Neural cell (in vitro differentiated cells): ENCODE data around the gene HACL1. TPM values are rescaled to one million over a fixed set of nuclear protein-coding genes. Genes with fewer than 3 reads are reported as not detected.

Experiments
- H2AFZ ChIP-seq: fragments of 200-600, 300-800 bp; sonication (generic), shearing (Covaris generic); 2 replicates; pipeline ENCODE4 v1.6.0; 2014; ENCODE audit warnings: low read depth, mild to moderate bottlenecking, antibody characterized with exemption, low read length, moderate library complexity
- H3F3A ChIP-seq: fragments of 200-600 bp; shearing (Covaris generic); 2 replicates; pipeline ENCODE4 v1.6.1; 2016; ENCODE audit warnings: mild to moderate bottlenecking, moderate library complexity, mixed read lengths, antibody characterized with exemption, low read length; ENCODE audit not compliant: insufficient read depth, poor library complexity, severe bottlenecking
- H3K27ac ChIP-seq: fragments of 200-600, 300-800 bp; sonication (generic), shearing (Covaris generic); 2 replicates; pipeline ENCODE4 v1.5.1; 2014; ENCODE audit warnings: mild to moderate bottlenecking, low read length, moderate library complexity
- H3K27me3 ChIP-seq: fragments of 300-800, 200-600 bp; sonication (generic), shearing (Covaris generic); 2 replicates; pipeline ENCODE4 v1.6.0; 2014; ENCODE audit warnings: mild to moderate bottlenecking, low read depth, low read length, moderate library complexity; ENCODE audit not compliant: insufficient read depth
- H3K36me3 ChIP-seq: fragments of 300-800, 200-600 bp; sonication (generic), shearing (Covaris generic); 2 replicates; pipeline ENCODE4 v1.5.1; 2014; ENCODE audit warnings: mild to moderate bottlenecking, antibody characterized with exemption, low read length, moderate library complexity; ENCODE audit not compliant: insufficient read depth
- H3K4me2 ChIP-seq: fragments of 300-800, 200-600 bp; sonication (generic), shearing (Covaris generic); 2 replicates; pipeline ENCODE4 v1.6.0; 2014; ENCODE audit warnings: mild to moderate bottlenecking, low read length
- H3K4me3 ChIP-seq: fragments of 300-800, 200-600 bp; sonication (generic), shearing (Covaris generic); 2 replicates; pipeline ENCODE4 v1.5.1; 2014; ENCODE audit warnings: mild to moderate bottlenecking, low read length, moderate library complexity
- H3K79me2 ChIP-seq: fragments of 200-600 bp; shearing (Covaris generic); replicated peaks from 2 replicates; pipeline ENCODE4 v1.6.0; 2014; ENCODE audit warnings: mild to moderate bottlenecking, low read length, moderate library complexity; ENCODE audit not compliant: insufficient read depth
- H3K9ac ChIP-seq: fragments of 300-800, 200-600 bp; sonication (generic), shearing (Covaris generic); 2 replicates; pipeline ENCODE4 v1.6.1; 2016; ENCODE audit warnings: mild to moderate bottlenecking, low read length, mixed read lengths
- H3K9me2 ChIP-seq: fragments of 200-600 bp; shearing (Covaris generic); 2 replicates; pipeline ENCODE4 v1.6.1; 2016; ENCODE audit warnings: mild to moderate bottlenecking, low read length, mixed read lengths; ENCODE audit not compliant: insufficient read depth
- H3K9me3 ChIP-seq: fragments of 200-600, 300-800 bp; sonication (generic), shearing (Covaris generic); 2 replicates; pipeline ENCODE4 v1.6.1; 2016; ENCODE audit warnings: mild to moderate bottlenecking, mixed run types, low read length, moderate library complexity, mixed read lengths
- H4K20me1 ChIP-seq: fragments of 200-600 bp; shearing (Covaris generic); 2 replicates; pipeline ENCODE4 v1.6.1; 2016; ENCODE audit warnings: mild to moderate bottlenecking, mixed run types; ENCODE audit not compliant: insufficient read depth
- EP300 ChIP-seq: fragments of 450-650 bp; conservative IDR thresholded peaks from 2 replicates; pipeline ENCODE4 v1.6.1; 2014; ENCODE audit warnings: antibody characterized with exemption, mild to moderate bottlenecking, moderate library complexity; ENCODE audit not compliant: poor library complexity, severe bottlenecking
- EZH2 ChIP-seq: fragments of 200-600, 300-800 bp; shearing (Covaris generic), sonication (generic); IDR thresholded peaks from 2 replicates; pipeline ENCODE4 v1.6.1; 2014; ENCODE audit warnings: antibody characterized with exemption, low read length, borderline replicate concordance, mild to moderate bottlenecking; ENCODE audit not compliant: insufficient read depth, poor library complexity, severe bottlenecking
- MXI1 ChIP-seq: fragments of 450-650 bp; conservative IDR thresholded peaks from 2 replicates; pipeline ENCODE4 v1.6.1; 2014; ENCODE audit warnings: antibody characterized with exemption, mild to moderate bottlenecking; ENCODE audit not compliant: poor library complexity, severe bottlenecking
- POLR2AphosphoS5 ChIP-seq: IDR thresholded peaks from 2 replicates; pipeline ENCODE4 v1.6.1; 2012
- RAD21 ChIP-seq: fragments of 450-650 bp; conservative IDR thresholded peaks from 2 replicates; pipeline ENCODE4 v1.6.1; 2014; ENCODE audit warnings: antibody characterized with exemption, mild to moderate bottlenecking, moderate library complexity
- SMC3 ChIP-seq: fragments of 450-650 bp; conservative IDR thresholded peaks from 2 replicates; pipeline ENCODE4 v1.6.1; 2014; ENCODE audit warnings: antibody characterized with exemption, mild to moderate bottlenecking, moderate library complexity; ENCODE audit not compliant: poor library complexity
- TAF1 ChIP-seq: IDR thresholded peaks from 2 replicates; pipeline ENCODE4 v1.6.1; 2012; ENCODE audit warnings: low read depth
- polyA plus RNA-seq: library from polyadenylated mRNA; depleted of rRNA; stranded (reverse); fragments of >200 nt; gene quantifications from 2 replicates; pipeline ENCODE4 v1.2.3, GENCODE V29; 2014
- TF ChIP-seq, protein P1 (sequence below): fragments of 450-650 bp; IDR thresholded peaks from 2 replicates; pipeline ENCODE4 v1.5.1; 2014; ENCODE audit warnings: antibody characterized with exemption, mild to moderate bottlenecking, moderate library complexity; ENCODE audit not compliant: poor library complexity, severe bottlenecking
- TF ChIP-seq, protein P2 (sequence below): IDR thresholded peaks from 2 replicates; pipeline ENCODE4 v1.6.1; 2012; ENCODE audit warnings: borderline replicate concordance

The HACL1 gene
- polyA plus RNA-seq, 1 donor from 2014 or later: 26.0 TPM

DNA sequence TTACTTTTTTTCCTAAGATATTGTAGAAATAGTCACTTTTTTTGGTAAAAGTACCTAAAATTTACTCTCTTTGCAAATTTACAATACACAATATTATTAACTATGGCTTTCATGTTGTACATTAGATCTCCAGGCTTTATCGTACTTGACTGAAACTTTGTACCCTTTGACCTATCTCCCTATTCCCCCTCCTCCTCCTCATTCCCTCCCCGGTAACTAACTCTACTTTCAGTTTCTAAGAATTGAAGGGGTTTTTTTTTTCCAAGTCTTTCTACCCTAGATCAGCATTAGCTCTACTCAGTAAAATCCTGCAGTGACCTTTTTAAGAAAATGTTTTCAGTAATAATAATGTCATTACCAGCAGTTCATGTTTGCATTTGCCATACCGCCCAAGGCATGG is 10.1 kb downstream of the HACL1 start:
- no peaks in the 10 kb centered on the region for H3F3A ChIP-seq
- no peak overlapping the region for H2AFZ ChIP-seq
- H3K36me3 ChIP-seq: peaks cover 4% of the 10 kb centered on the region
- H3K27ac ChIP-seq: no peak overlapping the region
- no peaks in the 10 kb centered on the region for H3K9me2 ChIP-seq
- H3K9ac ChIP-seq: no peak overlapping the region
- no peaks in the 10 kb centered on the region for H3K79me2 ChIP-seq
- no peaks in the 10 kb centered on the region for H3K27me3 ChIP-seq
- no peak overlapping the region for H3K4me2 ChIP-seq
- no peak for TF ChIP-seq SMC3
- TF ChIP-seq TAF1: no peak
- no peak for TF ChIP-seq RAD21
- TF ChIP-seq POLR2AphosphoS5: no peak
- no peak for TF ChIP-seq MXI1
- TF ChIP-seq, protein P1, sequence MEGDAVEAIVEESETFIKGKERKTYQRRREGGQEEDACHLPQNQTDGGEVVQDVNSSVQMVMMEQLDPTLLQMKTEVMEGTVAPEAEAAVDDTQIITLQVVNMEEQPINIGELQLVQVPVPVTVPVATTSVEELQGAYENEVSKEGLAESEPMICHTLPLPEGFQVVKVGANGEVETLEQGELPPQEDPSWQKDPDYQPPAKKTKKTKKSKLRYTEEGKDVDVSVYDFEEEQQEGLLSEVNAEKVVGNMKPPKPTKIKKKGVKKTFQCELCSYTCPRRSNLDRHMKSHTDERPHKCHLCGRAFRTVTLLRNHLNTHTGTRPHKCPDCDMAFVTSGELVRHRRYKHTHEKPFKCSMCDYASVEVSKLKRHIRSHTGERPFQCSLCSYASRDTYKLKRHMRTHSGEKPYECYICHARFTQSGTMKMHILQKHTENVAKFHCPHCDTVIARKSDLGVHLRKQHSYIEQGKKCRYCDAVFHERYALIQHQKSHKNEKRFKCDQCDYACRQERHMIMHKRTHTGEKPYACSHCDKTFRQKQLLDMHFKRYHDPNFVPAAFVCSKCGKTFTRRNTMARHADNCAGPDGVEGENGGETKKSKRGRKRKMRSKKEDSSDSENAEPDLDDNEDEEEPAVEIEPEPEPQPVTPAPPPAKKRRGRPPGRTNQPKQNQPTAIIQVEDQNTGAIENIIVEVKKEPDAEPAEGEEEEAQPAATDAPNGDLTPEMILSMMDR: no peak
- TF ChIP-seq, protein P2, sequence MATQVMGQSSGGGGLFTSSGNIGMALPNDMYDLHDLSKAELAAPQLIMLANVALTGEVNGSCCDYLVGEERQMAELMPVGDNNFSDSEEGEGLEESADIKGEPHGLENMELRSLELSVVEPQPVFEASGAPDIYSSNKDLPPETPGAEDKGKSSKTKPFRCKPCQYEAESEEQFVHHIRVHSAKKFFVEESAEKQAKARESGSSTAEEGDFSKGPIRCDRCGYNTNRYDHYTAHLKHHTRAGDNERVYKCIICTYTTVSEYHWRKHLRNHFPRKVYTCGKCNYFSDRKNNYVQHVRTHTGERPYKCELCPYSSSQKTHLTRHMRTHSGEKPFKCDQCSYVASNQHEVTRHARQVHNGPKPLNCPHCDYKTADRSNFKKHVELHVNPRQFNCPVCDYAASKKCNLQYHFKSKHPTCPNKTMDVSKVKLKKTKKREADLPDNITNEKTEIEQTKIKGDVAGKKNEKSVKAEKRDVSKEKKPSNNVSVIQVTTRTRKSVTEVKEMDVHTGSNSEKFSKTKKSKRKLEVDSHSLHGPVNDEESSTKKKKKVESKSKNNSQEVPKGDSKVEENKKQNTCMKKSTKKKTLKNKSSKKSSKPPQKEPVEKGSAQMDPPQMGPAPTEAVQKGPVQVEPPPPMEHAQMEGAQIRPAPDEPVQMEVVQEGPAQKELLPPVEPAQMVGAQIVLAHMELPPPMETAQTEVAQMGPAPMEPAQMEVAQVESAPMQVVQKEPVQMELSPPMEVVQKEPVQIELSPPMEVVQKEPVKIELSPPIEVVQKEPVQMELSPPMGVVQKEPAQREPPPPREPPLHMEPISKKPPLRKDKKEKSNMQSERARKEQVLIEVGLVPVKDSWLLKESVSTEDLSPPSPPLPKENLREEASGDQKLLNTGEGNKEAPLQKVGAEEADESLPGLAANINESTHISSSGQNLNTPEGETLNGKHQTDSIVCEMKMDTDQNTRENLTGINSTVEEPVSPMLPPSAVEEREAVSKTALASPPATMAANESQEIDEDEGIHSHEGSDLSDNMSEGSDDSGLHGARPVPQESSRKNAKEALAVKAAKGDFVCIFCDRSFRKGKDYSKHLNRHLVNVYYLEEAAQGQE: no peak
- TF ChIP-seq EZH2: no peak
- no peak for TF ChIP-seq EP300
- no peaks in the 10 kb centered on the region for H4K20me1 ChIP-seq
- H3K9me3 ChIP-seq: no peaks in the 10 kb centered on the region
- no peak overlapping the region for H3K4me3 ChIP-seq

DNA sequence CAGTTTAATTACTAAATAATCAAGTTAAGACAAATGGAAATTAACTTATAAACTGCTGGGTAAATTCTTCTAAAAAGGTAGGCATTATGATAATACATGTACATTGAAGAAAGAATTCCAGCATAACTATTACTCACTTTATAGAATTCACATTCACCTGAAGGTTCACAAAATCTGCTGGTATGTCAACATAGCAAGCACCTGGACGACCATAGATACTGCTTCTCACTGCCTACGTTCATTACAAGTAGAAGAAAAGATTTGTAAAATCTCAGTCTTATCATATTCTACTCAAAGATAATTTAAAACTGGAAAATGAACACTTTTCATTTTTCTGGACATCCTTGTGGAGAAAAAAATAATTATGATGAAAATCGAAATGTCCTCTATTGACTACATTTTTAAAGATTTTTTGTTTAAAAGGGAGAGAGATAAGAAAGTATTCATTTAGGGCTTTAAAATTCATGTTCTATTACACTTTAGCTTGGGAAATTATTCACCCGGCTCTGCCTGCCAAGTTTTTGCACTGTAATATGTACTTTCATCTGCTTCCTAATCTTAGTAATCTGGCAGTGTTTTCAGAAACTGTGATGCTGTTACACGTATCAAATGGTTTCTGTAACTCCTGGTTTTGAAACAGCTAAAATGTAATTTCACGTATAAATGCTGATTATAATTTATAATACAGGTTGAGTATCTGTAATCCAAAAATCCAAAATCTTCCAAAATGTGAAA is 16.1 kb downstream of the HACL1 start:
- Histone ChIP-seq H3K4me3 (no peak overlapping the region), H3F3A (no peaks in the 10 kb centered on the region), H3K9me2 (no peaks in the 10 kb centered on the region), H3K36me3 (peaks cover 11% of the 10 kb centered on the region), H3K4me2 (no peak overlapping the region), H3K79me2 (no peaks in the 10 kb centered on the region), H4K20me1 (no peaks in the 10 kb centered on the region), H3K27ac (no peak overlapping the region), H3K27me3 (no peaks in the 10 kb centered on the region), H3K9me3 (no peaks in the 10 kb centered on the region), H3K9ac (no peak overlapping the region), H2AFZ (no peak overlapping the region)
- TF ChIP-seq, protein P2: no peak
- TF ChIP-seq, protein P1: no peak
- TF ChIP-seq EP300 (no peak), RAD21 (no peak), SMC3 (no peak), MXI1 (no peak), TAF1 (no peak), POLR2AphosphoS5 (no peak), EZH2 (no peak)
